HepG2 (cell line): ENCODE measurements around the gene CAMKK1. TPM values are rescaled to one million over a fixed set of nuclear protein-coding genes. Genes with fewer than 3 reads are reported as not detected.

Experiments used
- ATAC-seq: fragments of 200-7000 bp; cut with Tn5 transposase; 3 replicates; pipeline ENCODE4 v1.9.1; 2020; ENCODE audit warnings: mild to moderate bottlenecking, moderate library complexity
- BruUV-seq: library from RNA; stranded (reverse); fragments of 400-500 nt; replicated peaks from 2 replicates; lab custom pipeline; 2021; lab: Mats Ljungman, UMichigan
- CTCF ChIA-PET: fragments of 300-600 bp; formaldehyde crosslinking; extraction: SDS; loops from one replicate; lab custom pipeline; 2021; ENCODE audit warnings: low total read pairs, inconsistent platforms, low intra/inter-chr PET ratio; lab: Yijun Ruan, JAX
- POLR2A ChIA-PET: fragments of 350-600 bp; sonication (Branson Sonifier 250); formaldehyde crosslinking; loops from one replicate; lab custom pipeline; 2020; ENCODE audit warnings: antibody characterized with exemption, inconsistent platforms; lab: Yijun Ruan, JAX
- DNase-seq: peaks from one replicate; pipeline ENCODE4 v3.0.0-alpha.2; 2015; ENCODE audit warnings: low spot score
- FAIRE-seq: peaks from 3 replicates; lab custom pipeline; 2011; peaks lifted over from hg19 to GRCh38; lab: Jason Lieb, UNC
- H2AFZ ChIP-seq: one replicate; pipeline ENCODE4 v1.6.1; 2011; ENCODE audit warnings: low read length, inconsistent platforms
- H3K27ac ChIP-seq: fragments of 300-600 bp; 3 replicates; pipeline ENCODE4 v1.8.0; 2011; ENCODE audit warnings: mixed run types, mild to moderate bottlenecking, mixed read lengths, low read length, inconsistent platforms; ENCODE audit not compliant: insufficient read depth; ENCODE audit errors: extremely low read length
- H3K27me3 ChIP-seq, 2 experiments: fragments of 200-600 bp in 1 of 2; 2 replicates in 1 of 2; 3 replicates in 1 of 2; pipeline versions ENCODE4 v1.6.0 to v1.8.0; 2011; ENCODE audit warnings: low read length in 2 of 2, mild to moderate bottlenecking in 2 of 2, moderate library complexity in 2 of 2, inconsistent platforms in 1 of 2; ENCODE audit not compliant: insufficient read depth in 2 of 2, control insufficient read depth in 1 of 2
- H3K36me3 ChIP-seq, 2 experiments: fragments of 200-600 bp in 1 of 2; replicated peaks in 1 of 2; 2 replicates in 1 of 2; 3 replicates in 1 of 2; pipeline versions ENCODE4 v1.5.1 to v1.8.0; 2011; ENCODE audit warnings: low read length in 2 of 2, inconsistent platforms in 1 of 2; ENCODE audit not compliant: insufficient read depth in 2 of 2, control insufficient read depth in 1 of 2
- H3K4me1 ChIP-seq: 2 replicates; pipeline ENCODE4 v1.5.1; 2012; ENCODE audit warnings: low read length, inconsistent platforms; ENCODE audit not compliant: insufficient read depth
- H3K4me2 ChIP-seq: 2 replicates; pipeline ENCODE4 v1.6.0; 2011; ENCODE audit warnings: low read depth, low read length, inconsistent platforms
- H3K4me3 ChIP-seq, 3 experiments: fragments of 200-600 bp in 1 of 3; sonication (generic), shearing (Covaris generic) in 1 of 3; replicated peaks in 1 of 3; 2 replicates each; pipeline ENCODE4 v1.5.1; 2011 to 2016; ENCODE audit warnings: low read length in 3 of 3, inconsistent platforms in 2 of 3, low read depth in 2 of 3, mild to moderate bottlenecking in 2 of 3, control low read depth in 1 of 3, mixed read lengths in 1 of 3; ENCODE audit not compliant: insufficient read depth in 1 of 3
- H3K79me2 ChIP-seq: one replicate; pipeline ENCODE4 v1.6.1; 2011; ENCODE audit warnings: low read length, inconsistent platforms; ENCODE audit not compliant: insufficient read depth
- H3K9ac ChIP-seq: 2 replicates; pipeline ENCODE4 v1.6.0; 2011; ENCODE audit warnings: mild to moderate bottlenecking, low read depth, low read length, inconsistent platforms; ENCODE audit not compliant: insufficient read depth
- H3K9me3 ChIP-seq: 2 replicates; pipeline ENCODE4 v1.5.1; 2012; ENCODE audit warnings: mild to moderate bottlenecking, low read length
- H4K20me1 ChIP-seq: 2 replicates; pipeline ENCODE4 v1.6.0; 2011; ENCODE audit warnings: inconsistent platforms, mild to moderate bottlenecking, low read length, moderate library complexity; ENCODE audit not compliant: insufficient read depth
- ELF1 ChIP-seq: sonication (generic); formaldehyde crosslinking; IDR thresholded peaks from 2 replicates; pipeline ENCODE4 v1.4.0; 2020; ENCODE audit warnings: missing genetic modification reagents
- KDM5B ChIP-seq: sonication (generic); formaldehyde crosslinking; IDR thresholded peaks from 2 replicates; pipeline ENCODE4 v1.4.0; 2020; ENCODE audit warnings: missing genetic modification reagents, mild to moderate bottlenecking, borderline replicate concordance
- MTF1 ChIP-seq: sonication (generic); formaldehyde crosslinking; IDR thresholded peaks from 2 replicates; pipeline ENCODE4 v1.5.0; 2020; ENCODE audit warnings: missing genetic modification reagents
- SMYD3 ChIP-seq: sonication (generic); formaldehyde crosslinking; IDR thresholded peaks from 2 replicates; pipeline ENCODE4 v1.8.1; 2023; ENCODE audit warnings: mild to moderate bottlenecking, missing genetic modification reagents
- UBTF ChIP-seq: sonication (generic); formaldehyde crosslinking; IDR thresholded peaks from 2 replicates; pipeline ENCODE4 v1.4.0; 2020; ENCODE audit warnings: mild to moderate bottlenecking, missing genetic modification reagents
- ZMYM4 ChIP-seq: sonication (generic); formaldehyde crosslinking; IDR thresholded peaks from 2 replicates; pipeline ENCODE4 v1.8.1; 2023; ENCODE audit warnings: mild to moderate bottlenecking, missing genetic modification reagents
- ZNF225 ChIP-seq: sonication (generic); formaldehyde crosslinking; IDR thresholded peaks from 2 replicates; pipeline ENCODE4 v1.4.0; 2020; ENCODE audit warnings: mild to moderate bottlenecking, missing genetic modification reagents
- ZNF235 ChIP-seq: sonication (generic); formaldehyde crosslinking; IDR thresholded peaks from 2 replicates; pipeline ENCODE4 v1.8.1; 2023; ENCODE audit warnings: mild to moderate bottlenecking, missing genetic modification reagents, borderline replicate concordance
- ZNF501 ChIP-seq: sonication (generic); formaldehyde crosslinking; IDR thresholded peaks from 2 replicates; pipeline ENCODE4 v1.5.1; 2020; ENCODE audit warnings: mild to moderate bottlenecking, moderate library complexity, missing genetic modification reagents
- ZNF598 ChIP-seq: sonication (generic); formaldehyde crosslinking; IDR thresholded peaks from 2 replicates; pipeline ENCODE4 v1.5.1; 2020; ENCODE audit warnings: mild to moderate bottlenecking, missing genetic modification reagents, borderline replicate concordance
- ZNF687 ChIP-seq: sonication (generic); formaldehyde crosslinking; IDR thresholded peaks from 2 replicates; pipeline ENCODE4 v1.5.1; 2020; ENCODE audit warnings: mild to moderate bottlenecking, missing genetic modification reagents, moderate library complexity
- ZNF772 ChIP-seq: sonication (generic); formaldehyde crosslinking; IDR thresholded peaks from 2 replicates; pipeline ENCODE4 v1.5.0; 2020; ENCODE audit warnings: mild to moderate bottlenecking, missing genetic modification reagents
- WGBS: methylation state at CpG from one replicate; pipeline ENCODE4 v1.1.6; 2017; ENCODE audit warnings: low lambda C conversion rate; 5-methylcytosine and 5-hydroxymethylcytosine counted together
- in situ Hi-C: cut with HindIII; loops from 2 replicates; pipeline ENCODE4 v1.10.0; 2017; ENCODE audit warnings: low pct_unique_long_range_greater_than_20kb; ENCODE audit not compliant: extremely low pct_ligation_motif_present
- intact Hi-C: fragments of 100-400 bp; cut with micrococcal nuclease; formaldehyde crosslinking; loops from one replicate; pipeline ENCODE4 v1.10.0; 2022; ENCODE audit not compliant: unreplicated experiment
- polyA plus RNA-seq, 8 experiments: library from polyadenylated mRNA; depleted of rRNA in 3 of 8; stranded (reverse) in 7 of 8; unstranded in 1 of 8; fragments of >200 nt; fragmentation: Illumina TruSeq in 4 of 8; extraction: Trizol in 4 of 8; gene quantifications; 2 replicates each; pipeline versions ENCODE4 v1.2.1 to v1.2.3, GENCODE V29; 2011 to 2016; ENCODE audit warnings: low read depth in 4 of 8, missing spikeins in 1 of 8, mixed read lengths in 1 of 8; ENCODE audit not compliant: insufficient read depth in 1 of 8
- total RNA-seq, 5 experiments: library from RNA; depleted of rRNA; stranded (reverse); fragments of >200 nt; fragmentation: Illumina TruSeq; extraction: Trizol; gene quantifications; 2 replicates each; pipeline ENCODE4 v1.2.3, GENCODE V29; 2016; ENCODE audit warnings: low read depth in 1 of 5
- TF ChIP-seq, protein P1 (sequence below): sonication (generic); formaldehyde crosslinking; IDR thresholded peaks from 2 replicates; pipeline ENCODE4 v1.4.0; 2020; ENCODE audit warnings: missing genetic modification reagents
- TF ChIP-seq, protein P2 (sequence below): sonication (generic); formaldehyde crosslinking; IDR thresholded peaks from 2 replicates; pipeline ENCODE4 v1.5.0; 2020; ENCODE audit warnings: mild to moderate bottlenecking, missing genetic modification reagents, moderate library complexity

Gene CAMKK1
- total and polyA plus RNA-seq, 2 of the 13 experiments (the other 11 are each of a cell fraction or from before 2014, with no cell fraction given): 1.5 to 1.6 TPM

- peak overlapping the region; percentile 51 to 77 (median 70) for H3K4me3 ChIP-seq
- no peaks in the 10 kb centered on the region for H3K79me2 ChIP-seq
- CTCF ChIA-PET: no interaction called here
- ATAC-seq: peak; percentile 46
- H2AFZ ChIP-seq: no peak overlapping the region
- H3K9ac ChIP-seq: peak overlapping the region; percentile 39; the same call in 1 of the 2 replicates
- H3K36me3 ChIP-seq: no peaks in the 10 kb centered on the region
- POLR2A ChIA-PET: interaction anchor here (1.0 to 3.5 kb wide), 3 partner anchors 12 to 90 kb away, joined by 3 to 47 read pairs (median 4); partner anchors contain the start of gene NCBP3
- in situ Hi-C loops (no loop called here), intact Hi-C loops (no loop called here)
- H3K4me2 ChIP-seq: peak overlapping the region; percentile 90
- no peak for FAIRE-seq
- no TSS peak for BruUV-seq
- H3K4me1 ChIP-seq: peaks cover 35% of the 10 kb centered on the region
- H4K20me1 ChIP-seq: no peaks in the 10 kb centered on the region
- peak; percentile 19 for DNase-seq
- H3K9me3 ChIP-seq: no peaks in the 10 kb centered on the region
- 1% methylated on average over 17 of the region's 96 CpGs for WGBS
- no peak overlapping the region for H3K27ac ChIP-seq
- peaks cover 0 to 12% of the 10 kb centered on the region in 2 experiments; a peak in 1 of 5 replicates for H3K27me3 ChIP-seq
- TF ChIP-seq MTF1 (CRISPR knock-in tag) (no peak), ZNF225 (0 out of 2 replicates have a peak, but pooled peaks have one; percentile 36), ZNF687 (CRISPR knock-in tag) (peak; percentile 79), SMYD3 (CRISPR knock-in tag) (no peak), ZNF772 (CRISPR knock-in tag) (peak; percentile 24; the same call in 1 of the 2 replicates), ZNF235 (CRISPR knock-in tag) (0 out of 2 replicates have a peak, but pooled peaks have one; percentile 3), ZNF501 (CRISPR knock-in tag) (peak; percentile 7; the same call in 1 of the 2 replicates), ELF1 (CRISPR knock-in tag) (no peak), ZMYM4 (no peak), ZNF598 (CRISPR knock-in tag) (no peak), UBTF (CRISPR knock-in tag) (peak; percentile 46; the same call in 1 of the 2 replicates), KDM5B (CRISPR knock-in tag) (0 out of 2 replicates have a peak, but pooled peaks have one; percentile 16)
- TF ChIP-seq, protein P1, sequence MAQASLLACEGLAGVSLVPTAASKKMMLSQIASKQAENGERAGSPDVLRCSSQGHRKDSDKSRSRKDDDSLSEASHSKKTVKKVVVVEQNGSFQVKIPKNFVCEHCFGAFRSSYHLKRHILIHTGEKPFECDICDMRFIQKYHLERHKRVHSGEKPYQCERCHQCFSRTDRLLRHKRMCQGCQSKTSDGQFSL (CRISPR knock-in tag): peak; percentile 83
- TF ChIP-seq, protein P2, sequence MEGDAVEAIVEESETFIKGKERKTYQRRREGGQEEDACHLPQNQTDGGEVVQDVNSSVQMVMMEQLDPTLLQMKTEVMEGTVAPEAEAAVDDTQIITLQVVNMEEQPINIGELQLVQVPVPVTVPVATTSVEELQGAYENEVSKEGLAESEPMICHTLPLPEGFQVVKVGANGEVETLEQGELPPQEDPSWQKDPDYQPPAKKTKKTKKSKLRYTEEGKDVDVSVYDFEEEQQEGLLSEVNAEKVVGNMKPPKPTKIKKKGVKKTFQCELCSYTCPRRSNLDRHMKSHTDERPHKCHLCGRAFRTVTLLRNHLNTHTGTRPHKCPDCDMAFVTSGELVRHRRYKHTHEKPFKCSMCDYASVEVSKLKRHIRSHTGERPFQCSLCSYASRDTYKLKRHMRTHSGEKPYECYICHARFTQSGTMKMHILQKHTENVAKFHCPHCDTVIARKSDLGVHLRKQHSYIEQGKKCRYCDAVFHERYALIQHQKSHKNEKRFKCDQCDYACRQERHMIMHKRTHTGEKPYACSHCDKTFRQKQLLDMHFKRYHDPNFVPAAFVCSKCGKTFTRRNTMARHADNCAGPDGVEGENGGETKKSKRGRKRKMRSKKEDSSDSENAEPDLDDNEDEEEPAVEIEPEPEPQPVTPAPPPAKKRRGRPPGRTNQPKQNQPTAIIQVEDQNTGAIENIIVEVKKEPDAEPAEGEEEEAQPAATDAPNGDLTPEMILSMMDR: peak; percentile 41; the same call in 1 of the 2 replicates
Measured at GRCh38 chr17:3892095-3892998, 506 bp downstream of the CAMKK1 start.
